Measurements from ENCODE around the gene SEC23B. TPM values are rescaled to one million over a fixed set of nuclear protein-coding genes. Genes with fewer than 3 reads are reported as not detected.
"Not testable (repeated sequence)": the region's sequence is repeated elsewhere in the genome, so short reads cannot be mapped to it uniquely, and the experiment has no call there.

Gene SEC23B
- total RNA-seq: 100 to 1,000 TPM in 1 of 2 experiments, 10 to 100 TPM in 1; 99.0 to 101 TPM

GRCh38 chr20:18507218-18508191, at the start of gene SEC23B:
TSS of gene SEC23B (plus strand) at chr20:18507940. CDS start at chr20:18510836, 2,896 bp downstream.
- POLR2A ChIA-PET: interaction anchor here (0.6 to 3.1 kb wide), 5 partner anchors 11 to 541 kb away, joined by 4 to 20 read pairs (median 6); partner anchors contain the start of genes DZANK1, POLR3F, RBBP9 and ZNF133
- CTCF ChIA-PET: interaction anchor here (2.2 to 2.5 kb wide), 2 partner anchors 11 to 40 kb away, joined by 8 to 15 read pairs; partner anchors contain the start of genes DZANK1, POLR3F and RBBP9

DNA sequence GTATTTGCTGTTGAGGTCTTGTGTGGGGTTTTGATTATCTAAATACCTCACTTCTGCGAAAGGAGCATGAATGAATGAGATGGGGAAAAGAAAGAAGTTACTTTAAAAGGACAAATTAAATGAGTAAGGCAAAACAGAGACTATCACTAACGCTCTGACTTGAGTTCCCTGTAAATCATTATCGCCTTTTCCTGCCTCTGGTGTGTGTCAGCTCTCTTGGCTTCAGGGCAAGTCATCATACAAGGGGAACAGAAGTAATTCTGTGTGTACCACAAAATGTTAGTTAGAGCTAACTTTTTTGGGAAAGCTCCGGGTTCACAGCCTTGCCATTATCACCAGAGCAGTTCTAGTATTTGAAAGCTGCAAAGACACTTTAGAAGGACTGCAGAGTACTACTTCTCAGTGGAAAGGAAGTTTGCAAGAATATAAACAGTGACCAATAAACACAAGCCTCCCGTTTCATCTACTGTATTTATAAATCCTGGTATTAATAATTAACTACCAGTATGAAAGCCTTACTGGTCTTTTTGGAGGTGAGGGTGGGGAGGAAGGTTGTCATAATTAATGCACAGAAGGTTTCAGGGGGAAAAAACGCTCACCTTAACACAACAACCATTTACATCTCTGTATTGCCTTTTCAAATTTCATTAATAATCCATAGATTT, 42.1 kb upstream of the SEC23B start:
- ChIA-PET POLR2A (no interaction called here), CTCF (no interaction called here)

DNA sequence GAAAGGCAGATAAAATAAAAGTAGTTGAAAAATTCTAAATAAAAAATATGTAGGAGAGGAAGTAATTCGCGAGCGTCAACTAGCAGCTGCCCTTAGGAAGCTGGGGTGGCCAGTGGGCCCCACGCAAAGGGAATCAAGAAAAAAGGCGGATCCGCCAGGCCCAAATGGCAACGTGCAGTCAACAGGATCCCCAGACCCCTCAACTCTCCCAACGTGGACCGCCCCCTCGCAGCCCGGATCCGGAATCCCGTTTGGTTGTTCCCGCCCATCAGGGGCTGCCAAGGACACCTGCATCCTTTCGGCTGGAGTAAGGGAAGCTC, 41.2 kb upstream of the SEC23B start:
- ChIA-PET CTCF (interaction anchor here (2.0 kb wide), 1 partner anchor 41 kb away, joined by 15 read pairs; the partner anchor contains the start of gene SEC23B), POLR2A (interaction anchor here (0.7 to 1.8 kb wide), 3 partner anchors 31 to 498 kb away, joined by 3 to 7 read pairs (median 6); partner anchors contain the start of genes RBBP9, SEC23B and SNX5)

DNA sequence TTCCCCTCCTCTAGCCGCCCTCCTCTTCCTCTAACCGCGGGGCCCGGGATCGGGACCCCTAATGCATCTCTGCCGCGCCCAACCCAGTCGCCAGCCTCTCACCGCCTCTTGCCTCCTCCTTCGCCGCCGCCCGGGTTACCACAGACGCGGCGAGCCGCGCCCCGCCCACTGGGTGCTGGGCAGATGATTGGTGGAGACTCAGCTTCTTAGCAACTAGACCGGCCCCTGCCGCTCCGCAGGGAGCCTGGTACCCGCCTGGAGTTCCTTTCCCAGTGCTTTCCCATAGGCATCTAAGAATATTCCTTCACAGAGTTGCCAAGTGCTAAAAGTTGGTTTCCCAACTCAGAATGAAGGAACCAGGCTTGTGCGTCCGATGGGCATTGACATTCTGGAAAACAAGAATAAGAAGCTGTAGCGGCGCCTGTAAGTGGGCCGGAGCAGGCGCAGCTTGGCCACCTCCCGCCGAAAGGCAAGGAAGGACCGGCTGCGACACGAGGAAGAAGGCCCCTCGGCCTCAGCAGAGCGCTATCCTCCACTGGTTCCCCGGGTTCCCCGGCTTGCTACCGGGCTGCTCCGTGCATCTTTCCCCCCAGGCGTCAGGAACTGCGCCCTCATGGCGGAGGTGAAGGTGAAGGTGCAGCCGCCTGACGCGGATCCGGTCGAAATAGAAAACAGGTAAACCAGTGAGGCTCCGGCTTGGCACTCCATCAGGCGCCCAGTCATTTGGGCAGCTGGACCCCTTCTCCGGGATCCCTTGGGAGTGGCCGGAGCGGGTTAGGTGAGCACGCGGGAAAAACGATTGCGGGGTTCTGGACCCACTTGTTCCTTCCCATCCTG, 40.6 kb upstream of the SEC23B start, which contains the start of the genes DZANK1 and POLR3F:
Gene DZANK1 (minus strand): TSS at position 137 of the 837 bp plus-strand sequence. CDS start 1,672 bp downstream, outside the sequence.
Gene POLR3F (plus strand): TSS at position 497 of the 837 bp plus-strand sequence. CDS start 117 bp downstream, at position 614.
- CTCF ChIA-PET: interaction anchor here (0.9 to 2.0 kb wide), 3 partner anchors 13 to 40 kb away, joined by 3 to 15 read pairs (median 3); partner anchors contain the start of gene SEC23B
- POLR2A ChIA-PET: interaction anchor here (0.7 to 1.8 kb wide), 3 partner anchors 30 to 499 kb away, joined by 3 to 7 read pairs (median 6); partner anchors contain the start of genes RBBP9, SEC23B and SNX5

DNA sequence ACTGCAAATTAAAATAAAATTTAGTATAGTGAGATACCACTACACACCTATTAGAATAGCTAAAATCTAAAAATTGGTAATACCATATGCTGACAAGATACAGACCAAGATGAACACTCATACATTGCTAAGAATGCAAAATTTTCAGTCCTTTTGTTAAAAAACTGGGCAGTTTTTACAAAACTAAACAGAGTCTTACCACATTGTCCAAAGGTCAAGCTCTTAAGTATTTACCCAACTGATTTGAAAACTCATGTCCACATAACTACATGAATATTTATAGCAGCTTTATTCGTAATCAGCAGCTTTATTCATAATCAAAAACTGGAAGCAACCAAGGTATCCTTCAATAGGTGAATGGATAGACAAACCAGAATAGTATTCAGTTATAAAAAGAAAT, 30.5 kb upstream of the SEC23B start:
- POLR2A ChIA-PET: no interaction called here
- CTCF ChIA-PET: no interaction called here

GRCh38 chr20:18477821-18478220, 29.9 kb upstream of the SEC23B start:
- ChIA-PET CTCF (interaction anchor here (0.6 to 0.7 kb wide), 2 partner anchors 21 to 113 kb away, joined by 3 to 4 read pairs; no protein-coding TSS in a partner anchor), POLR2A (interaction anchor here (0.7 kb wide), 1 partner anchor 214 kb away, joined by 5 read pairs; no protein-coding TSS in a partner anchor)

GRCh38 chr20:18481596-18481995, 26.1 kb upstream of the SEC23B start:
- ChIA-PET CTCF (no interaction called here), POLR2A (no interaction called here)

- CTCF ChIA-PET: no interaction called here
Measured at GRCh38 chr20:18488301-18488700, 19.4 kb upstream of the SEC23B start.

DNA sequence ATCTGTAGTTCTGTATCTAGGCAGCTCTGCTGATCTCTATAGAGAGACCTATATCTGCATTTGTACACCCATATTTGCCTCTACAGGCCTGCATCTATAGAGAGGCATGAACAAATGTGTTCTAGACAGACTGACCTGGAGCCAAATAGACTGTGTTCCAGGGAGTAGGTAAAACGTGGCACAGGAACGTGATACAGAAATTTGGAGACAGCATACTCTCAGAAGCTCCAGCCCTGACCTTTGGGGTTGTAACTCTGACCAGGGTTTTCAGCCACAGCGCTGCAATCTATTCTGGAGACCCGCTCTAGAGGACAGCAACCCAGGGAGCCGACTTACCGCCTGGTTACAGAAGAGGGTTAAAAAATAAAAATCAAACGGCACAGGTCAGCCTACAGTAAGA, 11.7 kb upstream of the SEC23B start:
- POLR2A ChIA-PET: interaction anchor here (0.9 to 2.1 kb wide), 3 partner anchors 10 to 29 kb away, joined by 3 to 20 read pairs (median 7); partner anchors contain the start of genes DZANK1, POLR3F and SEC23B

More at GRCh38 chr20:18488301-18488700, 19.4 kb upstream of the SEC23B start:
- POLR2A ChIA-PET: no interaction called here

DNA sequence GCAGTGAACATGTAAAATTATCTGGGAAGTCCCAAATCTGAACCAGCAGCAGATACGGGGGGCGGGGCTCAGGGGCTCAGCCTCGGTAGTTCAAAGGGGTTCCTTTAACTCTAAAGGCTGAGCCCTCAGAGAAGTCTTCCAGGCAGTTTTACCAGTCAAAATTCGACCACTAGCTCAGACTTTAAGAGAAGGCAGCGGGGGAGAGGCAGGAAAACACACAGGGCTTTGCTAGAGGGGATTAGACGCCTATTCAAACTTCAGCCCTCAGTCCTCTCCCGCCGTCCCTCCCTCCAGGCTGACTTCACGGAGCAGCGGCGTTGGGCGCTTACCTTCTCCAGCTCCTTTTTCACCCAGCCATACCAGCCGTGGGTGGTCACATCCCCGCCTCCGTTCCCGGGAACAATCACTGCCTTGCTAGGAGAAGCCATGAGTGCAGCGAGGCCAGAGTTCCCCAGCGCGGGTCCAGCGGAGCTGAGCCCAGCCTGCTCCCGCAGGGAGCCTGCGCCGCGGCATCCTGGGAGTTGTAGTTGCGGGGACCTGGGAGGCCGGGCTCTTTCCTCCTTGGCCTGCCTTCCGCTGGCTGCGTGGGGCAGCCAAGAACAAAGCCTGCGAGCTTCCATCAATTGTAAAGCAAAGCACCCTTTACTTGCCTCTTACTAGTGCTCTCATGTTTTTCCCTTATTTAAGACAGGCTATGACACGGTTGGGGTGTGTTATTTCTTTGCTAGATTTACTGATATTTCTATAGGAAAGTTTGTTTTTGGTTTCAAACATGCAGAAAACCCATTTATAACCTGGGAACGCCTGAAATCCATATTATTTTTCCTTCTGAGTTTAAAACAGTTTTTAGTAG, 10.8 kb upstream of the SEC23B start, which contains the start of gene RBBP9:
Gene RBBP9 (minus strand): TSS at position 486 of the 853 bp plus-strand sequence. CDS start 58 bp downstream, at position 428.
- POLR2A ChIA-PET: interaction anchor here (0.7 to 2.1 kb wide), 4 partner anchors 10 to 504 kb away, joined by 3 to 20 read pairs (median 5); partner anchors contain the start of genes DZANK1, POLR3F and SEC23B

More for the DNA sequence above, 11.7 kb upstream of the SEC23B start:
- CTCF ChIA-PET: interaction anchor here (3.4 kb wide), 1 partner anchor 11 kb away, joined by 8 read pairs; the partner anchor contains the start of gene SEC23B

DNA sequence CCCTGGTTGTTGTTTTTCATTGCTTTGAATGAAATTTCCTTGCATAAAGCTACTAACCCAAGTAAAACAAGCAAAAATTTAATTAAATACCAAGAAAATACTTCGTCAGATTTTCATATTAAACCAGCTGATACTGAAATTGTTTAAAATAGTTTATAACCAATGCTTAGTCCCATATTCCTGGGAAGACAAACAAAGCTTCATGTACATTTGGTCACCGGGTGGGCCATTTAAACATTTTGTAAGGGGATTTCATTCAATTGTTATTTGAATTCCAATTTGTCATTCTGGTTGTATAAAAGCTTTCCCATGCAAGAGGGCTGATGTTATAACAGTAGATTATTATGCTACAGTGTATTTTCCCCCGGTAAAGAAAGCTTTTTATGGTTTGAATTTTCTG, 10.1 kb upstream of the SEC23B start:
- CTCF ChIA-PET: interaction anchor here (0.6 to 3.4 kb wide), 3 partner anchors 10 to 87 kb away, joined by 3 to 8 read pairs (median 7); partner anchors contain the start of gene SEC23B
- POLR2A ChIA-PET: interaction anchor here (0.7 to 2.1 kb wide), 3 partner anchors 10 to 505 kb away, joined by 3 to 20 read pairs (median 7); partner anchors contain the start of genes DZANK1, POLR3F and SEC23B

More for the DNA sequence above, 10.8 kb upstream of the SEC23B start, which contains the start of gene RBBP9:
- CTCF ChIA-PET: interaction anchor here (1.1 to 3.4 kb wide), 2 partner anchors 10 to 24 kb away, joined by 3 to 8 read pairs; partner anchors contain the start of gene SEC23B

- CTCF ChIA-PET: not testable (repeated sequence)
Measured at GRCh38 chr20:18501672-18502071, 6.1 kb upstream of the SEC23B start.

DNA sequence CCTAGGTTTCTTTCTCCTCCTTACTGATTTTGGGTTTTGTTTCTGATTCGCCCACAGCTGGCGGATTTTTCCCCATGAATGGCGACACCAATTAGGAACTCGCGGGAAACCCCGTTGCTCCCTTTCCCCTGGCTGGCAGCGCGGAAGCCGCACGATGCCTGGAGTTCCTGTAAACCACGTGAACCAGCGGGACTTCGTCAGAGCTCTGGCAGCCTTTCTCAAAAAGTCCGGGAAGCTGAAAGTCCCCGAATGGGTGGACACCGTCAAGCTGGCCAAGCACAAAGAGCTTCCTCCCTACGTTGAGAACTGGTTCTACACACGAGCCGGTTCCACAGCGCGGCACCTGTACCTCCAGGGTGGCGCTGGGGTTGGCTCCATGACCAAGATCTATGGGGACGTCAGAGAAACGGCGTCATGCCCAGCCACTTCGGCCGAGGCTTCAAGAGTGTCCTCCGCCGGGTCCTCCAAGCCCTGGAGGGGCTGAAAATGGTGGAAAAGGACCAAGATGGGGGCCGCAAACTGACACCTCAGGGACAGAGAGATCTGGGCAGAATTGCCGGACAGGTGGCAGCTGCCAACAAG, 3.2 kb upstream of the SEC23B start:
- ChIA-PET POLR2A (no interaction called here), CTCF (no interaction called here)

More at GRCh38 chr20:18501672-18502071, 6.1 kb upstream of the SEC23B start:
- POLR2A ChIA-PET: not testable (repeated sequence)

- ChIA-PET POLR2A (interaction anchor here (1.2 to 3.1 kb wide), 3 partner anchors 10 to 62 kb away, joined by 5 to 20 read pairs (median 6); partner anchors contain the start of genes DZANK1, POLR3F and RBBP9), CTCF (interaction anchor here (0.6 to 2.5 kb wide), 3 partner anchors 11 to 48 kb away, joined by 3 to 15 read pairs (median 8); partner anchors contain the start of genes DZANK1, POLR3F and RBBP9)
Measured at GRCh38 chr20:18506744-18507143, 996 bp upstream of the SEC23B start.

DNA sequence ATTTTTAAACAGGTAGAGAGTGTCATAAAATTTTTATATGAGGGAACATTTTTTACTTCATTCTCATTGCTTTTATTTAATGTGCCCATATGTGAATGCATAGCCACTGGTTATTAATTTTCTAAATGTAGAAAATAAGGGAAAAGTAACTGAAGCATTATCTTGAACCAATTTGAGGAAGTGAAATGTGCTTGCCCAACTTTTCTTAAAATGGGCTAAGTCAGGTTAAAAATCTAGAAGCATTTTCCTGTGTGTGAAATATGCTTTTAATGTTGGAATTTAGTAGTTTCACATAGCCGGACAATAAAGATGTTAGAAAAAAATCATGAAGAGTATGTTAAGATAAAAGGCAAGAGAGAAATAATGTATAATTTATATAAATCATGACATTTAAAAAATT, 3.8 kb downstream of the SEC23B start:
- CTCF ChIA-PET: no interaction called here
- POLR2A ChIA-PET: no interaction called here

DNA sequence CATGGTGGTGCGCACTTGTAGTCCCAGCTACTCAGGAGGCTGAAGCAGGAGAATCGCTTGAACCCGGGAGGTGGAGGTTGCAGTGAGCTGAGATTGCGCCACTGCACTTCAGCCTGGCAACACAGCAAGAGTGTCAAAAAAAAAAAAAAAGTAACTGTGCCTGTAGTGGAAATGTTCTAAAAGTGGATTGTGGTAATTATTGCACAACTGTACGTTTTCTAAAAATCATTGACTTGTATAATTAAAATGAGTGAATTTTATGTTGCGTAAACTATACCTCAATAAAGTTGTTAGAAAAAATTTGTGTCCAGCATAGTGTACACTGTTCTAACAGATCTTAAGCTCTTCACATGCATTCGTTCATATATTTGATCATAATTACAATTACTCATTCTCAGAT, 5.5 kb downstream of the SEC23B start:
- ChIA-PET POLR2A (no interaction called here), CTCF (no interaction called here)
